Fibroblast of gingiva (primary cell): ENCODE measurements around the gene ARHGAP18.

Experiments used
- DNase-seq: peaks from one replicate; pipeline ENCODE4 v3.0.0-alpha.2; 2011; ENCODE audit warnings: low read depth

The ARHGAP18 gene

GRCh38 chr6:129667034-129667433 is 42.9 kb downstream of the ARHGAP18 start:
- no peak for DNase-seq

GRCh38 chr6:129665555-129665954 is 44.4 kb downstream of the ARHGAP18 start:
- no peak for DNase-seq

GRCh38 chr6:129663531-129663930 is 46.4 kb downstream of the ARHGAP18 start:
- DNase-seq = no peak

GRCh38 chr6:129662980-129663431 is 47.0 kb downstream of the ARHGAP18 start:
- DNase-seq = no peak

- no peak for DNase-seq
Observed at GRCh38 chr6:129662406-129662766, 47.6 kb downstream of the ARHGAP18 start.

GRCh38 chr6:129661536-129662405 is 48.2 kb downstream of the ARHGAP18 start:
- no peak for DNase-seq

GRCh38 chr6:129660346-129660676 is 49.7 kb downstream of the ARHGAP18 start:
- no peak for DNase-seq

- DNase-seq = no peak
Observed at GRCh38 chr6:129659590-129660345, 50.2 kb downstream of the ARHGAP18 start.

- no peak for DNase-seq
Observed at GRCh38 chr6:129659167-129659566, 50.8 kb downstream of the ARHGAP18 start.

GRCh38 chr6:129657483-129657882 is 52.5 kb downstream of the ARHGAP18 start:
- DNase-seq = no peak

- no peak for DNase-seq
Observed at GRCh38 chr6:129655334-129655733, 54.6 kb downstream of the ARHGAP18 start.

GRCh38 chr6:129653746-129654145 is 56.2 kb downstream of the ARHGAP18 start:
- DNase-seq = no peak

- DNase-seq = no peak
Observed at GRCh38 chr6:129653229-129653628, 56.7 kb downstream of the ARHGAP18 start.

- peak; percentile 34 for DNase-seq
Observed at GRCh38 chr6:129651291-129651691, 58.7 kb downstream of the ARHGAP18 start.

GRCh38 chr6:129648819-129649491 is 61.0 kb downstream of the ARHGAP18 start:
- no peak for DNase-seq

- DNase-seq = no peak
Observed at GRCh38 chr6:129647044-129647443, 62.9 kb downstream of the ARHGAP18 start.

GRCh38 chr6:129646642-129647041 is 63.3 kb downstream of the ARHGAP18 start:
- peak; percentile 52 for DNase-seq

- DNase-seq = no peak
Observed at GRCh38 chr6:129645830-129646579, 64.0 kb downstream of the ARHGAP18 start.

GRCh38 chr6:129645106-129645829 is 64.7 kb downstream of the ARHGAP18 start:
- peak; percentile 74 for DNase-seq

- peak; percentile 45 for DNase-seq
Observed at GRCh38 chr6:129644567-129645015, 65.4 kb downstream of the ARHGAP18 start.

GRCh38 chr6:129643968-129644367 is 66.0 kb downstream of the ARHGAP18 start:
- DNase-seq = no peak
